Retinal pigment epithelial cell (primary cell): ENCODE data around the gene LY9.

Experiments
- DNase-seq: peaks from one replicate; pipeline ENCODE4 v3.0.0-alpha.2; 2010; ENCODE audit warnings: low read depth
- H3K4me3 ChIP-seq: 2 replicates; pipeline ENCODE4 v1.5.1; 2011; ENCODE audit warnings: mild to moderate bottlenecking, low read length, control low read depth, moderate library complexity
- TF ChIP-seq, protein P1 (sequence below): conservative IDR thresholded peaks from 2 replicates; pipeline ENCODE4 v1.5.1; 2011; ENCODE audit warnings: low read depth, low read length, control low read depth, inconsistent platforms

Gene LY9

GRCh38 chr1:160823296-160823695 lies 27.3 kb downstream of the LY9 start:
- TF ChIP-seq, protein P1, sequence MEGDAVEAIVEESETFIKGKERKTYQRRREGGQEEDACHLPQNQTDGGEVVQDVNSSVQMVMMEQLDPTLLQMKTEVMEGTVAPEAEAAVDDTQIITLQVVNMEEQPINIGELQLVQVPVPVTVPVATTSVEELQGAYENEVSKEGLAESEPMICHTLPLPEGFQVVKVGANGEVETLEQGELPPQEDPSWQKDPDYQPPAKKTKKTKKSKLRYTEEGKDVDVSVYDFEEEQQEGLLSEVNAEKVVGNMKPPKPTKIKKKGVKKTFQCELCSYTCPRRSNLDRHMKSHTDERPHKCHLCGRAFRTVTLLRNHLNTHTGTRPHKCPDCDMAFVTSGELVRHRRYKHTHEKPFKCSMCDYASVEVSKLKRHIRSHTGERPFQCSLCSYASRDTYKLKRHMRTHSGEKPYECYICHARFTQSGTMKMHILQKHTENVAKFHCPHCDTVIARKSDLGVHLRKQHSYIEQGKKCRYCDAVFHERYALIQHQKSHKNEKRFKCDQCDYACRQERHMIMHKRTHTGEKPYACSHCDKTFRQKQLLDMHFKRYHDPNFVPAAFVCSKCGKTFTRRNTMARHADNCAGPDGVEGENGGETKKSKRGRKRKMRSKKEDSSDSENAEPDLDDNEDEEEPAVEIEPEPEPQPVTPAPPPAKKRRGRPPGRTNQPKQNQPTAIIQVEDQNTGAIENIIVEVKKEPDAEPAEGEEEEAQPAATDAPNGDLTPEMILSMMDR = no peak
- no peak for DNase-seq
- no peak overlapping the region for H3K4me3 ChIP-seq

GRCh38 chr1:160826546-160826945 lies 30.6 kb downstream of the LY9 start:
- TF ChIP-seq, protein P1 = no peak
- no peak for DNase-seq
- H3K4me3 ChIP-seq = no peak overlapping the region

GRCh38 chr1:160827418-160827817 lies 31.4 kb downstream of the LY9 start:
- no peak for DNase-seq
- TF ChIP-seq, protein P1 = no peak
- no peak overlapping the region for H3K4me3 ChIP-seq

DNA sequence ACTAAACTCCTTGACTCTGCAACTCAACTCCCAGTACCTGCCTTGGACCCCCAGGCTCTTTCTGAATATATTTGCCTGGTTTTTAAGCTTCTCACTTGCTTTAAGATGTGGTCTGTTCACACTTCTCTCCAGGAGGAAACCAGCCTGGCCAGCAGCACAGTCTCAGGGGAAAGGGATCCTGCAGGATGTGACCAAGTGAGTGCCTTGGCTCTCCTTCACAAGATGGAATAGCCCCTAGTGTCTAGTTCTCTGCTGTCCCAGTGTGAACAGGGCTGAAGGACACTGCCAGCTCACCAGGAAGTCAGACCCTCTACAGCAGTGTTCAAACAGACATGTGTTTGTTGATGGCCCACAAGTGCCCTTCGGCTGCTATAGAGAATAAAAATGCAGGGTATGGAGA lies 33.8 kb downstream of the LY9 start:
- no peak overlapping the region for H3K4me3 ChIP-seq
- TF ChIP-seq, protein P1 = no peak

GRCh38 chr1:160830321-160831153 lies 34.6 kb downstream of the LY9 start:
- no peak overlapping the region for H3K4me3 ChIP-seq
- TF ChIP-seq, protein P1 = peak; percentile 93
- peak; percentile 17 for DNase-seq

More for the DNA sequence above, 33.8 kb downstream of the LY9 start:
- no peak for DNase-seq

- no peak overlapping the region for H3K4me3 ChIP-seq
- TF ChIP-seq, protein P1 = peak; percentile 70
- DNase-seq = no peak
Measured at GRCh38 chr1:160834945-160835565, 39.1 kb downstream of the LY9 start.

GRCh38 chr1:160835751-160836150 lies 39.8 kb downstream of the LY9 start:
- no peak overlapping the region for H3K4me3 ChIP-seq
- DNase-seq = no peak
- TF ChIP-seq, protein P1 = no peak
